Hematopoietic multipotent progenitor cell treated with erythropoietin and hydrocortisone succinate and interleukin-3 and kit ligand, for 4 days (in vitro differentiated cells): ENCODE results near the gene GFRA4.

Source experiments
- DNase-seq: peaks from one replicate; pipeline ENCODE4 v3.0.0-alpha.2; 2015

The GFRA4 gene

GRCh38 chr20:3673221-3674070 is 10.2 kb upstream of the GFRA4 start:
- DNase-seq: no peak

DNA sequence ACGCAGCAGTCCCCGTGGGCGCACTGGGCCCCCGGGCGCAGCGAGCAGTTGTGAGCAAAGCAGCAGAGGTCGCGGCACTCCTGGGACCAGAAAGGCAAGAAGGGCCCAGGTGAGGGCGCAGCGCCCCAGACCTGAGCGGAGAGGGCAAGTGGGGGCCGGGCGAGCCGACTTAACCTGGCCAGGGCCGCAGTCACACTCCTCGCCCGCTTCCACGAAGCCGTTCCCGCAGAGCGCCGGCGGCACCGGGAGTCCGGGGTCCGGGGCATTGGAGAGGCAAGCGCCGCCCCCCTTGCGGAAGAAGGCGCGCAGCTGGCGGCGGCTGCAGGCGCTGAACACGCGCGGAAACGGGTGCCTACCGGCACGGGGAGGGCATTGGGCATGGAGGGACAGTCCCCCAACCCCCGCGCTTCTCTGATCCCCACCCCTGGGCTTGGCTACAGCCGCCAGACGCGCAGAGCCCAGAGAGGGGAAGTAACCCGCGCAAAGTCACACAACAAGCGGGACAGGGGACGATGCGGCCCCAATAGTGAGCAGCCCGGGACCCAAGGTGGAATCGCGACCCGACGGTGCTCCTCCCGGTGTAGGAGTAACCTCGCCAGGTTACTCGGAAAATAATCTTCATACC is 9.5 kb upstream of the GFRA4 start:
- DNase-seq: peak; percentile 35

GRCh38 chr20:3671986-3672546 is 8.9 kb upstream of the GFRA4 start:
- no peak for DNase-seq

DNA sequence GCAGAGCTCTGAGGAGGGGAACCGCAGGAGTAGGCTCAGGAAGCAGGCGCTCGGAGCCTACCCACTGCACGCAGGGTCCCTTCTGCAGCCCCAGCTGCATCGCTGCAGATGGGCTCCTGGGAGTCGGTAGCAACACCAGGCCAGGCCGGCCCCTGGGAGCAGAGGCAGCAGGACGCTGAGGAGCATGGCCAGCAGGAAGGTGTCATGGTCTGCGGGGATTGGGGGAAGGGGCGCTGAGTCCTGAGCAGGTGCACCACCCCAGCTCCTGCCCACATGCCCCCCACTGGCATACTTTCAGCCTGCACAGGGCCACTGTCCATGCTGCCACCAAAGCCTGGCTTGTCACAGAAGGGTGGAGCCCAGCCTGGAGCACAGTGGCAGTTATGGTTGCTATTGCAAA is 7.7 kb upstream of the GFRA4 start:
- DNase-seq: no peak

GRCh38 chr20:3670511-3670910 is 7.3 kb upstream of the GFRA4 start:
- DNase-seq: peak; percentile 30

DNA sequence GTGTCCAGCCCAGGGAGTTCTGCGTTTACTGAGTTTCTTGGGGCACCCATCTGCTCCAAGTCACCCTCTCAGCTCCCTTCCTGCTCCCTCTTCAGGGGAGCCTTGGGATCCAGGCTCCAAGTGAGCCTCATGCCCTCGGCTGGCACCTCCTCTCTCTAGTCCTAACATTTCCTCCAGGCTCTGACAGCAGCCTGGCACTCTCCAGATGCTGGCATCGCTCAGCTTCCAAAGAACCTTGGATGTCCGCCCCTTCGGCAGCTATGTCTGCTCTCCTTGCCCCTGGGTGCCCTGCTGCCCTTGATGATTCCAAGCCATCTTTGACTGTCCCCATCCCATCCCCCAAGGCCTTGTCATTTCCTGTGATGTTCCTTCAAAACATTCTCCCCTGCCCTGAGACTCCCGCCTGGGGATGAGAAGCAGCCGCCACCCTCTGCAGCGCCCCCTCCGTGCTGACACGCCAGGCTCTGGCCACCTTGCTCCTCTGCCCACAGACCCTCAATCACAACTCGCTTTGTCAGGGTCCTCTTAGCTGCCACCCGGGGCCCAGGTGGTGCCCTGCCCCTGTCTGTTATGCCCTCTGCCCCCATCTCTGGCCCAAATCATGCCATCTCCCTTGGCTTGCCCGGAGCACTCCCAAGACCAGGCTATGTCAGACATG is 6.6 kb upstream of the GFRA4 start:
- DNase-seq: no peak

DNA sequence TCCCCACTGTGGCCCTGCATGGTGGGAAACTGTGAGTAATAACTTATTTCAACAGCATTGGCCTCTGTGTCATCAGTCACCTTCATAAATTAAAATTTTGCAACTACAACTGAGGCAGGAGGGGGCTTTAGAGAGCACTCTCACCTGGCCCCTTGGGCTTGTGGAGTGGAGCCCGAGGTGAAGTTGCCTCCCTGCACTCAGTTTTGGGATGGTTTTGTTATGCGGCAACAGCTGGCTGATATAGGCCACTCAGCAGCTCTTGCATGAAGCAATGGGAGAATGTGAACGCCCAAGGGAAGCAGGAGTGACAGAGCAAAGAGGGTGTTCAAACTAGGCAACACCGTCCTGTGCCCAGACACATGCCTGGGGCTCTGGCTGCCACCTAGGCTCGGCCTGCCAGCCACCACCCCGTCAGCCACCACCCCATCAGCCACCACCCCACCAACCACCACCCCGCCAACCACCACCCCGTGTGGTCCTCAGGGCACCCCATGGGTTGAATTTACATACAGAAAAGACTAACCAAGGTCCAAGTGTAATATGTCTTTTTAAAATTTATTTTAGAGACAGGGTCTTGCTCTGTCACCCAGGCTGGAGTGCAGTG is 4.3 kb upstream of the GFRA4 start:
- DNase-seq: no peak

DNA sequence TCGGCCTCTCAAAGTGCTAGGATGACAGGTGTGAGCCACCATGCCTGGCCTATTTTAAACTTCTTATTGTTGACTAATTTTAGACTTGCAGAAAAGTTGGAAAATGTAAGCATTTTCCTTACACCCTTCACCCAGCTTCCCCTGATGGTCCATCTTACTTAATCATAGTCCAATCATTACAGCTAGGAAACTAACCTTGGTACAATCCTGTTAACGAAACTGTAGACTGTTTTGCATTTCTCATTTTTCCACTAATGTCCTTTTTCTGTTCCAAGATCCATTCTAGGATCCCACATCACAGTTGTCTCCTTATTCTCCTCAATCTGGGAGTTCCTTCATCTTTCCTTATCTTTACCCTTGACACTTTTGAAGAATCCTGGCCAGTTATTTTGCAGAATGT is 659 bp upstream of the GFRA4 start:
- no peak for DNase-seq

GRCh38 chr20:3661814-3662665 is 1.2 kb downstream of the GFRA4 start:
- no peak for DNase-seq

GRCh38 chr20:3661060-3661813 is 2.0 kb downstream of the GFRA4 start:
- no peak for DNase-seq

DNA sequence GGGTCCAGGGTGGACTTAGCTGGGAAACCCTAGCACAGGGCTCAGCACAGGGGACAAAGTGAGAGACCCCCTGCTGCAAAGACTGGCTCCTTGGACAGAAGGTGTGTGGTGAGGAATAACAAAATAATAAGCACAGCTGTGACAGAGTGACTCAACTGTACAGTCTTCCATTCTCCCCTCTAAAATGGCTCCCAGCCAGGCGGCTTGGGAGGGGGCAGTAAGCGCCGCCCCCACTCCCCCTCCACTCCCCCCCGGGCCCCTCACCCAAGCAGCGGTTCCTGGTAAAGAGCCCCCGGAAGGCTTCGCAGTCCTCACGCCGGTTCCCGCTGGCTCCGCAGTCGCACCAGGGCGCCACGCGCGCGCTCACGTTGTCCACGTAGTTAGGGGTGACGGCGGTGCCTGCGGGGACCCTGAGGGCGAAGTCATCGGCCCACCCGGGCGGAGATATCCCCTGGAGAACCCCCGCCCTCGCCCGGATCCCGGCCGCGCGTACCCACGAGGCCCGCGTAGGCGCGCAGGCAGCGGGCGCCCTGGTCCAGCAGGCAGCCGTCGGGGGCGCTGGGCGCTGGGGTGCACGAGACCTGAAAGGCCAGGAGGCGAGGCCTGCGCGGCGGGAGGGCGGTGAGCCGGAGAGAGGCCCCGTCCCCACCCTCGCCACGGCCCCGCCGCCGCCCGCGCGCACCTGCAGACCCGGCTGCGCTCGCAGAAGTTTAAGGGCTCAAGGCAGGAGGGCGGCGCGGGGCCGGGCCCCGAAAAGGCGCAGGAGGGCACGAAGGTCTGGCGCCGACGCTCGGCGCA is 2.7 kb downstream of the GFRA4 start:
- no peak for DNase-seq

GRCh38 chr20:3659492-3660261 is 3.5 kb downstream of the GFRA4 start:
- no peak for DNase-seq

DNA sequence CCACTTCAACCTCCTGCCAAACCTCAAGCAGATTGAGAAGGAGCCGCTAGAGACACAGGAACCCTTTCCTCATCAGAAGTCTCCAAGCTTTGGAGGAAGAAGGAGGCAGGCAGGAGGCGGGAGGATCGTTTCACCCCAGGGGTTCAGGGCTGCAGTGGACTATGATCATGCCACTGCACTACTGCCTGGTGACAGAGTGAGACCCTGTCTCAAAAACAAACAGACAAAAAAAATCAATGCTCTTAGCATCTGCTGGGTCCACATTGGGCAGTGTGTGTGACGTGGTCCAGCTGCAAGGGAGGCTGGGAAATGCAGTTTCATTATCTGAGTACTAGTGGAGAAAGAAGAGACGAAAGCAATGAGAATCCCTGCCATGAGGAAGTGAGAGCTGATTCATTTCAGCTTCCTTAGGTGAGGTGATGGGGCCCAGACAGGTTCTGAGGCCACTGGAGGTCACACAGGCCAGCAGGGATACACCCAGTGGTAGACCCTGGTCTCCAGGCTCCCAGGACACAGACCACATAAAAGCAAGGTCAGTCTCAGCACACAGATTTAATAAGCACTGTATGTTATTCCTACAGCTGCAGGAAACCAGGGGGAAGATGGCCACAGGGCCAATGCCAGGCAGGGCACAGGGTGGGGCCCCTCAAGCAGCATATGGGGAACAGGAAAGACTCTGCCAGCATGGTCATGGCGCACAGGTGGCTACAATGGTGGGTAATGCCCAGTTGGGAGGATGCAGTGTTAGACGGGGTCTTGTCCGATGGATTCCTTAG is 4.3 kb downstream of the GFRA4 start:
- DNase-seq: no peak

- no peak for DNase-seq
Measured at GRCh38 chr20:3658019-3658715, 5.0 kb downstream of the GFRA4 start.

DNA sequence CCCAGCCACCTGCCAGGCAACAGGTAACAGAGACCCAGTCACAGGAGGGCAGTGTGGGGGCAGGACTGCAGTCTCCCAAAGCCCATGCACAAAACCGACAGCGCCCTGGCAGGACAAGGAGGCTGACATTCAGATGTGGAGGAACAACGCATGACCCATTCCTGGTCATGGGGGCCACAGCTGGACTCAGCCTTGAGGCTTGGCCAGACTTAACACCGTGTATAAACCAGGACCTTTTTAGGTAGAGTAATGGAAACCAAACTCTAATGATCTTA is 8.1 kb downstream of the GFRA4 start:
- no peak for DNase-seq

DNA sequence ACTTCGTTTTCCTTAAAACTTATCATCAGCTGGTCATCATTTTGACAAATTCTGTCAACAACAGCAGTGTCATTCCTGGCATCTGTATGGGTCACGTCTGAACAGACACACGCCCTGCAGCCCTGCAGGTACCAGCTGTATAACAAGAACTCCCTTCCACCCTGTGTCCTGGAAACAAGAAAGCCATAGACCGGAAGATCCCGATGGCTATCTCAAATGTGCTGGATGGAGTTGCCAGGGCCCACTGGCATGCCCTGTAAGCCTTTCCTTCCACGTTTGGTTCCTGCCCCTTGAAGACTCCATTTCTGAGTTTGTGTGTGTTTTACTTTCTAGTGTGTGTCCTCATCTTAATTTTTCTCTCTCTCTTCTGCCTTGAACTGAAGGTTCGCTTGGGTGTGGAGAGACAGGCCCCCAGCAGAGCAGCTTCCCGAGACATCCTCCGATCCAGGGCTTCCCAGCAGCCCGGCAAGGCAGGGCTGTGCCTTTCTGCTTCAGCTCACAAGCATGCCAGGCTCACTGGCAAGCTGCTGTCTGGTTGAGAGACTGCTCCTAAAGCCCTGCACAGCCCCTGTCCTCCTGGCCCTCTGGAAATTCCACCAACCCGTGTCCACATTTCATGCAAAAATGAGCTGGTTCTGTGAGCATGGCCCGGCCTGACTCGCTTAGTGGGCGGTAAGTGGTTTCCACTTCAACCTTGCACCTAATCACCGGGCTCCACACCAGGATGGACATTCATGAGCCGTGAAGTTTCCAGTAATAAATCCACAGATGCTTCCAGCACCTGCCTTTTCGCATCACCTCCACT is 8.7 kb downstream of the GFRA4 start:
- DNase-seq: no peak

DNA sequence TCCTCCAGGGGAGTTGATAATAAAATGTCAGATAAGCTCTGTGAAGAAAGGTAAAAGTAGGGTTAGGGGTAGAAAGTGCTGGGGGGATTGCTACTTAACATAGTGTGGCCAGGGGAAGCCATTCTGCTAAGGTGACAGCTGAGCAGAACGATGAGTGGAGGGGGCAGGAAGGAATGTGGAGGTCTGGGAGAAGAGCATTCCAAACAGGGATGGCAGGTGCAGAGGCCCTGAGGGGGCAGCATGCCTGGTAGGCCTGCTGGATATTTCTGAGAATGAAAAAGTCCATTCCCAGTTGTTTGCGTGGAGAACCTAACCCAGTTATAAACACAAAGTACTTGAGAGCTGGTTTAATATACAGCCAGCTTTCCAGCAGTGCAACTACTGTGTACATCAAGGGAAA is 9.3 kb downstream of the GFRA4 start:
- no peak for DNase-seq
